Tibial artery (tissue), 4 donors: ENCODE measurements around the gene ZNF746.
"Not testable (repeated sequence)": the region's sequence is repeated elsewhere in the genome, so short reads cannot be mapped to it uniquely, and the experiment has no call there.

Experiments used
- DNase-seq, 2 donors: peaks; one replicate each; pipeline ENCODE4 v3.0.0-alpha.2; 2019
- H3K27ac ChIP-seq, 2 donors: fragments of 200-600 bp; sonication (generic) in 1 of 2; 1 replicate in 1 of 2; 2 replicates in 1 of 2; pipeline ENCODE4 v1.5.1; 2018 to 2019; ENCODE audit warnings: mild to moderate bottlenecking in 1 of 2
- H3K27me3 ChIP-seq, 2 donors: fragments of 200-600 bp; sonication (generic) in 1 of 2; one replicate each; pipeline versions ENCODE4 v1.5.1 to v1.6.0; 2016 to 2019
- H3K36me3 ChIP-seq, 3 donors: fragments of 200-600 bp; sonication (generic) in 2 of 3; one replicate each; pipeline ENCODE4 v1.5.1; 2016 to 2019; ENCODE audit warnings: mild to moderate bottlenecking in 2 of 3
- H3K4me1 ChIP-seq, 4 donors: fragments of 200-600 bp; sonication (generic) in 2 of 4; 1 replicate in 3 of 4; 2 replicates in 1 of 4; pipeline ENCODE4 v1.5.1; 2016 to 2019
- H3K4me3 ChIP-seq, 2 donors: fragments of 200-600 bp; sonication (generic) in 1 of 2; 1 replicate in 1 of 2; 2 replicates in 1 of 2; pipeline ENCODE4 v1.5.1; 2018 to 2019; ENCODE audit warnings: mild to moderate bottlenecking in 2 of 2
- H3K9me3 ChIP-seq, 3 donors: fragments of 200-600 bp; sonication (generic) in 1 of 3; one replicate each; pipeline ENCODE4 v1.5.1; 2016 to 2019
- CTCF ChIP-seq, 2 experiments: fragments of 200-600 bp in 1 of 2; fragments of 450-650 bp in 1 of 2; IDR thresholded peaks; one replicate each; pipeline ENCODE4 v1.5.1; 2017 to 2019; ENCODE audit warnings: antibody characterized with exemption in 2 of 2, mild to moderate bottlenecking in 1 of 2, moderate library complexity in 1 of 2
- intact Hi-C: fragments of 100-400 bp; cut with DNase I; formaldehyde crosslinking; loops from one replicate; pipeline ENCODE4 v1.15.0; 2023; ENCODE audit warnings: low total_unique reads

The ZNF746 gene

DNA sequence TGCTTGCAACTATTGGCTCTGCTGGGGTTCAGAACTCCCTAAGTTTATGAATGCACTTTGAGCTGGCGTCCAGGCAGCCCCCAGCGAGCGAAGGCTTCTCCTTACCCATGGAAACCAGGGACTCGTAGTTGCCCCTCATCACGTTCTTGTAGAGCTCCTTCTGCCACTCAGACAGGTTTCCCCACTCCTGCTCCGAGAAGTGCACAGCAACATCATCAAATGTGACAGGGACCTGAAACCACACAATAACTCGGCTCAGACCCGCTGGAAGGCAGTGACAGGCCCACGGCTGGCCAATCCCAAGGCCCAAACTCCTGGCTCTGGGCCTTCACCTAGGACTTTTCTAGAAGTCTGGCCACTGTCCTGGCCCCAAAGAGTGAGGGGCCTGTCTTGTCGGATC lies 43.6 kb downstream of the ZNF746 start:
- no peak for TF ChIP-seq CTCF (IDR thresholded peaks at IDR 0.05)

DNA sequence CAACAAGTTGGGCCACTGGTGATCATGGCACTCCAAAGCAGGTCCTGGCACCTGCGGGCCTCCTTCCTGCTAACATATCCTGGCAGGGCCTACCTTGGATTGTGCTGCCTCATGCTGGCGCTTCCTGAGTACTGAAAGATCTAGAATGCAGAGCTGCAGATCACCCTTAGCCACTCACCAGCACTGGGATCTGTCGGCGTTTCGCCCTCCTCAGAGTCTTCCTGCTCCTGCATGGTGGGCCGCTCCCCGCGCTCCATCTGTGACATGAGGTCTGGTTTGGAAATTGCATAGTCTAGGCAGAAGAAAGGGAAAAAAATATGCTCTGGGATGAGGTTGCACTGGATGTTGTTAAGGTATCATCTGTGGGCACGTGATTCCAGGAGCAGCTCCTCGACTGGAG lies 46.8 kb downstream of the ZNF746 start:
- Histone ChIP-seq H3K27ac (no peak overlapping the region), H3K9me3 (no peaks in the 10 kb centered on the region), H3K36me3 (peaks cover 64 to 90% (median 78%) of the 10 kb centered on the region in 3 donors), H3K4me3 (no peak overlapping the region), H3K27me3 (no peaks in the 10 kb centered on the region), H3K4me1 (no peaks in the 10 kb centered on the region)
- DNase-seq = no peak
- TF ChIP-seq CTCF (IDR thresholded peaks at IDR 0.05) = no peak
- intact Hi-C loops = no loop called here

More for the DNA sequence above, 43.6 kb downstream of the ZNF746 start:
- Histone ChIP-seq H3K27me3 (no peaks in the 10 kb centered on the region), H3K27ac (no peak overlapping the region), H3K9me3 (no peaks in the 10 kb centered on the region), H3K36me3 (peaks cover 50 to 70% (median 52%) of the 10 kb centered on the region in 3 donors), H3K4me1 (peaks cover 0 to 14% (median 7%) of the 10 kb centered on the region in 4 donors), H3K4me3 (no peak overlapping the region)
- intact Hi-C loops = no loop called here
- DNase-seq = no peak

DNA sequence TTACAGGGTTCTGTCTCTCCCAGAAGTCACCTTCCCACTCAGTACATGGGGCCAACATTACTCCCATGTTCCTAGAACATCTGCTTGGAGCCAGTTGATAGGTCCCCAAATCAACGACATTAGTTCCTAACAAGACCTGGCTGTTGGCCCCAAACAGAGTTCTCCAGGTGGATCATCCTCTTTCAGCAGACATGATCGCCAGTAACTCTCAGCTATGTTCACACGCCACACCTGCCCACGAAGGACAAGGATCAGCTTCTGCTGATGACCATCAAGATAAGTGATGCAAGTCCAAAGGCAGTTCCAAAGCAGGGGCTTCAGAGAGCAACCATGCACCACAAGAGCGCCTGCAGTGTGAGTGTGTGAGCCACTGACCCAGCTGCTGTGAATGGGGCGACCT lies 47.7 kb downstream of the ZNF746 start:
- DNase-seq = no peak
- no peaks in the 10 kb centered on the region for H3K27me3 ChIP-seq
- H3K4me3 ChIP-seq = no peak overlapping the region
- TF ChIP-seq CTCF (IDR thresholded peaks at IDR 0.05) = no peak
- H3K4me1 ChIP-seq = no peaks in the 10 kb centered on the region
- H3K27ac ChIP-seq = no peak overlapping the region
- no peaks in the 10 kb centered on the region for H3K9me3 ChIP-seq
- H3K36me3 ChIP-seq = peaks cover 64 to 90% (median 76%) of the 10 kb centered on the region in 3 donors
- intact Hi-C loops = no loop called here

- no peak for TF ChIP-seq CTCF (IDR thresholded peaks at IDR 0.05)
- Histone ChIP-seq H3K4me3 (no peak overlapping the region), H3K27me3 (no peaks in the 10 kb centered on the region), H3K36me3 (peaks cover 60 to 90% (median 72%) of the 10 kb centered on the region in 3 donors), H3K4me1 (no peaks in the 10 kb centered on the region), H3K9me3 (no peaks in the 10 kb centered on the region), H3K27ac (no peak overlapping the region)
- intact Hi-C loops = no loop called here
- no peak for DNase-seq
Measured at GRCh38 chr7:149448961-149449360, 48.6 kb downstream of the ZNF746 start.

GRCh38 chr7:149446026-149446425 lies 51.6 kb downstream of the ZNF746 start:
- H3K4me3 ChIP-seq, H3K9me3 ChIP-seq, H3K4me1 ChIP-seq, H3K27ac ChIP-seq, intact Hi-C loops, H3K27me3 ChIP-seq, DNase-seq: not testable (repeated sequence)
- peaks cover 48 to 74% (median 59%) of the 10 kb centered on the region in 3 donors for H3K36me3 ChIP-seq

- Histone ChIP-seq H3K4me1 (no peaks in the 10 kb centered on the region), H3K4me3 (no peak overlapping the region), H3K9me3 (no peaks in the 10 kb centered on the region), H3K27ac (no peak overlapping the region), H3K27me3 (no peaks in the 10 kb centered on the region), H3K36me3 (peaks cover 31 to 67% (median 42%) of the 10 kb centered on the region in 3 donors)
- intact Hi-C loops = no loop called here
- no peak for TF ChIP-seq CTCF (IDR thresholded peaks at IDR 0.05)
- no peak for DNase-seq
Measured at GRCh38 chr7:149444287-149444686, 53.3 kb downstream of the ZNF746 start.
